SK-N-SH (cell line): ENCODE measurements around the gene ZNF786. TPM values are rescaled to one million over a fixed set of nuclear protein-coding genes. Genes with fewer than 3 reads are reported as not detected.

ENCODE experiments used
- CTCF ChIA-PET: fragments of 300-600, 350-600 bp; formaldehyde crosslinking; extraction: SDS; loops from one replicate; lab custom pipeline; 2021; lab: Yijun Ruan, JAX
- POLR2A ChIA-PET: fragments of 350-600 bp; sonication (Branson Sonifier 250); formaldehyde crosslinking; extraction: SDS; loops from one replicate; lab custom pipeline; 2020; ENCODE audit warnings: antibody characterized with exemption, inconsistent platforms; lab: Yijun Ruan, JAX
- DNase-seq: peaks from one replicate; pipeline ENCODE4 v3.0.0; 2012
- H2AFZ ChIP-seq: fragments of 200-600 bp; sonication (generic); 2 replicates; pipeline ENCODE4 v1.8.1; 2016; ENCODE audit warnings: antibody characterized with exemption, mild to moderate bottlenecking, low read depth
- H3F3A ChIP-seq: fragments of 200-600 bp; sonication (generic); replicated peaks from 2 replicates; pipeline ENCODE3; 2016; ENCODE audit warnings: antibody characterized with exemption, mild to moderate bottlenecking; ENCODE audit not compliant: insufficient read depth
- H3K27ac ChIP-seq, 2 experiments: fragments of 200-500 bp in 1 of 2; fragments of 200-600 bp in 1 of 2; sonication (Bioruptor generic) in 1 of 2; sonication (generic), shearing (Covaris generic) in 1 of 2; 2 replicates each; pipeline versions ENCODE4 v1.5.1 to v1.6.1; 2014 to 2016; ENCODE audit warnings: low read depth in 2 of 2, inconsistent platforms in 1 of 2, low read length in 1 of 2, mild to moderate bottlenecking in 1 of 2, mixed read lengths in 1 of 2
- H3K27me3 ChIP-seq: fragments of 200-600 bp; sonication (generic), shearing (Covaris generic); 2 replicates; pipeline ENCODE4 v1.6.1; 2016; ENCODE audit warnings: mixed run types; ENCODE audit not compliant: insufficient read depth
- H3K36me3 ChIP-seq, 2 experiments: fragments of 200-500 bp in 1 of 2; fragments of 200-600 bp in 1 of 2; sonication (Bioruptor generic) in 1 of 2; sonication (generic) in 1 of 2; replicated peaks in 1 of 2; 2 replicates each; pipeline versions ENCODE3 to v1.5.1; 2014 to 2016; ENCODE audit warnings: low read length in 1 of 2, mild to moderate bottlenecking in 1 of 2; ENCODE audit not compliant: insufficient read depth in 2 of 2, control insufficient read depth in 1 of 2
- H3K4me1 ChIP-seq, 2 experiments: fragments of 200-500 bp in 1 of 2; fragments of 200-600 bp in 1 of 2; sonication (Bioruptor generic) in 1 of 2; sonication (generic), shearing (Covaris generic) in 1 of 2; 2 replicates each; pipeline versions ENCODE4 v1.5.1 to v1.6.1; 2014 to 2016; ENCODE audit warnings: low read depth in 1 of 2, low read length in 1 of 2, mixed run types in 1 of 2; ENCODE audit not compliant: insufficient read depth in 2 of 2, control insufficient read depth in 1 of 2
- H3K4me2 ChIP-seq: fragments of 200-600 bp; sonication (generic), shearing (Covaris generic); 2 replicates; pipeline ENCODE4 v1.6.1; 2017; ENCODE audit warnings: mixed run types
- H3K4me3 ChIP-seq, 2 experiments: fragments of 200-500 bp in 1 of 2; fragments of 200-600 bp in 1 of 2; sonication (Bioruptor generic) in 1 of 2; sonication (generic), shearing (Covaris generic) in 1 of 2; 2 replicates each; pipeline versions ENCODE4 v1.5.1 to v1.8.1; 2014 to 2016; ENCODE audit warnings: low read depth in 2 of 2, inconsistent platforms in 1 of 2, low read length in 1 of 2, mild to moderate bottlenecking in 1 of 2, mixed read lengths in 1 of 2, moderate library complexity in 1 of 2
- H3K79me2 ChIP-seq: fragments of 200-600 bp; sonication (generic); 2 replicates; pipeline ENCODE4 v1.8.1; 2017; ENCODE audit warnings: mild to moderate bottlenecking; ENCODE audit not compliant: insufficient read depth
- H3K9ac ChIP-seq: fragments of 200-600 bp; sonication (generic); 2 replicates; pipeline ENCODE4 v1.6.1; 2017; ENCODE audit warnings: mixed run types
- H3K9me2 ChIP-seq: fragments of 200-600 bp; sonication (generic); 2 replicates; pipeline ENCODE4 v1.6.1; 2017; ENCODE audit warnings: mixed run types
- H3K9me3 ChIP-seq: fragments of 200-600 bp; sonication (generic); 2 replicates; pipeline ENCODE4 v1.6.1; 2017; ENCODE audit warnings: mixed run types, mild to moderate bottlenecking, moderate library complexity
- H4K20me1 ChIP-seq: fragments of 200-600 bp; sonication (generic); 2 replicates; pipeline ENCODE4 v1.6.1; 2017; ENCODE audit warnings: mild to moderate bottlenecking, mixed run types; ENCODE audit not compliant: insufficient read depth
- CHD2 ChIP-seq: fragments of 150-350 bp; IDR thresholded peaks from 2 replicates; pipeline ENCODE4 v1.6.1; 2018; ENCODE audit warnings: low read length; ENCODE audit not compliant: partially characterized antibody
- ELF1 ChIP-seq: IDR thresholded peaks from 2 replicates; pipeline ENCODE4 v1.4.0; 2012
- EZH2phosphoT487 ChIP-seq: fragments of 200-600 bp; sonication (generic); IDR thresholded peaks from 2 replicates; pipeline ENCODE4 v1.6.1; 2017; ENCODE audit warnings: low read depth, mixed run types, mild to moderate bottlenecking, antibody characterized with exemption, moderate library complexity, borderline replicate concordance
- FOSL2 ChIP-seq: IDR thresholded peaks from 2 replicates; pipeline ENCODE4 v1.4.0; 2012; ENCODE audit warnings: low read depth, mild to moderate bottlenecking, moderate library complexity, borderline replicate concordance
- FOXJ3 ChIP-seq: sonication (generic); formaldehyde crosslinking; IDR thresholded peaks from 2 replicates; pipeline ENCODE4 v1.5.1; 2020; ENCODE audit warnings: mild to moderate bottlenecking, missing genetic modification reagents
- FOXM1 ChIP-seq: IDR thresholded peaks from 2 replicates; pipeline ENCODE4 v1.4.0; 2012; ENCODE audit warnings: low read depth, mild to moderate bottlenecking
- GABPA ChIP-seq: IDR thresholded peaks from 2 replicates; pipeline ENCODE4 v1.4.0; 2012; ENCODE audit warnings: low read depth, mild to moderate bottlenecking
- IRF3 ChIP-seq: fragments of 150-350 bp; IDR thresholded peaks from 2 replicates; pipeline ENCODE4 v1.6.1; 2016; ENCODE audit warnings: mild to moderate bottlenecking, low read depth, low read length
- MXI1 ChIP-seq: IDR thresholded peaks from 2 replicates; pipeline ENCODE4 v1.6.1; 2012; ENCODE audit warnings: mild to moderate bottlenecking, low read depth, low read length, improper control_type of control experiment
- NFIC ChIP-seq: IDR thresholded peaks from 2 replicates; pipeline ENCODE4 v1.4.0; 2012; ENCODE audit warnings: borderline replicate concordance
- NRF1 ChIP-seq: IDR thresholded peaks from 2 replicates; pipeline ENCODE4 v1.6.1; 2012; ENCODE audit warnings: low read depth, mild to moderate bottlenecking, low read length
- PBX3 ChIP-seq: IDR thresholded peaks from 2 replicates; pipeline ENCODE4; 2012
- POLR2AphosphoS5 ChIP-seq: IDR thresholded peaks from 2 replicates; pipeline ENCODE4 v1.6.1; 2012; ENCODE audit warnings: low read depth, low read length
- REST ChIP-seq: IDR thresholded peaks from 2 replicates; pipeline ENCODE4 v1.6.1; 2012; ENCODE audit warnings: mild to moderate bottlenecking, low read depth, low read length, moderate library complexity
- RXRA ChIP-seq: IDR thresholded peaks from 2 replicates; pipeline ENCODE4 v1.4.0; 2012; ENCODE audit warnings: low read depth, mild to moderate bottlenecking, borderline replicate concordance
- SIN3A ChIP-seq: IDR thresholded peaks from 2 replicates; pipeline ENCODE4 v1.6.1; 2012; ENCODE audit warnings: low read depth, mild to moderate bottlenecking, low read length, moderate library complexity, borderline replicate concordance
- SMC3 ChIP-seq: IDR thresholded peaks from 2 replicates; pipeline ENCODE4 v1.6.1; 2012; ENCODE audit warnings: low read depth, low read length, improper control_type of control experiment
- TEAD4 ChIP-seq: IDR thresholded peaks from 2 replicates; pipeline ENCODE4 v1.4.0; 2012; ENCODE audit warnings: mild to moderate bottlenecking, borderline replicate concordance; ENCODE audit not compliant: insufficient read depth
- USF2 ChIP-seq: fragments of 150-350 bp; IDR thresholded peaks from 2 replicates; pipeline ENCODE4 v1.6.1; 2017; ENCODE audit warnings: antibody characterized with exemption, low read length, low read depth, borderline replicate concordance
- WGBS: methylation state at CpG from one replicate; pipeline ENCODE4 v1.1.6; 2017; ENCODE audit warnings: low lambda C conversion rate; 5-methylcytosine and 5-hydroxymethylcytosine counted together
- polyA plus RNA-seq, 3 experiments: library from polyadenylated mRNA; depleted of rRNA; stranded (reverse); fragments of >200 nt; gene quantifications; 2 replicates each; pipeline ENCODE4 v1.2.3, GENCODE V29; 2012

Gene ZNF786
- polyA plus RNA-seq, 1 of the 3 experiments (the other 2 are of a cell fraction), result 5.0 TPM

GRCh38 chr7:149104214-149104613, 13.7 kb upstream of the ZNF786 start:
- Histone ChIP-seq H3K4me2 (no peak overlapping the region), H3K9ac (no peak overlapping the region), H3F3A (no peaks in the 10 kb centered on the region), H3K27ac (no peak overlapping the region), H2AFZ (no peak overlapping the region), H3K27me3 (no peaks in the 10 kb centered on the region), H4K20me1 (no peaks in the 10 kb centered on the region), H3K79me2 (no peaks in the 10 kb centered on the region), H3K4me1 (no peaks in the 10 kb centered on the region), H3K36me3 (no peaks in the 10 kb centered on the region), H3K9me2 (no peaks in the 10 kb centered on the region), H3K9me3 (no peaks in the 10 kb centered on the region), H3K4me3 (no peak overlapping the region)
- CTCF ChIA-PET, result interaction anchor here (0.9 to 1.6 kb wide), 3 partner anchors 13 to 248 kb away, joined by 3 read pairs; no protein-coding TSS in a partner anchor
- 95% methylated on average over 35 of the region's 35 CpGs for WGBS
- TF ChIP-seq PBX3, result no peak
- TF ChIP-seq REST, result no peak
- TF ChIP-seq NFIC, result no peak
- no peak for TF ChIP-seq EZH2phosphoT487
- no peak for TF ChIP-seq USF2
- no peak for TF ChIP-seq POLR2AphosphoS5
- no peak for TF ChIP-seq NRF1
- no peak for TF ChIP-seq SMC3
- no peak for TF ChIP-seq FOXJ3 (CRISPR knock-in tag)
- TF ChIP-seq FOXM1, result no peak
- TF ChIP-seq TEAD4, result no peak
- TF ChIP-seq SIN3A, result no peak
- TF ChIP-seq RXRA, result no peak
- no peak for TF ChIP-seq CHD2
- no peak for TF ChIP-seq GABPA
- no peak for TF ChIP-seq ELF1
- no peak for TF ChIP-seq MXI1
- no peak for TF ChIP-seq FOSL2
- no peak for TF ChIP-seq IRF3
- no peak for DNase-seq
- POLR2A ChIA-PET, result interaction anchor here (0.8 kb wide), 1 partner anchor 21 kb away, joined by 4 read pairs; no protein-coding TSS in a partner anchor
